GM12878 (cell line): ENCODE results near the gene SEC24D. TPM values are rescaled to one million over a fixed set of nuclear protein-coding genes. Genes with fewer than 3 reads are reported as not detected.

ENCODE experiments used
- ATAC-seq: fragments of 200-7000 bp; cut with Tn5 transposase; 3 replicates; pipeline ENCODE4 v1.9.1; 2020; ENCODE audit warnings: mild to moderate bottlenecking, moderate library complexity
- BruUV-seq: library from RNA; stranded (reverse); fragments of 400-500 nt; replicated peaks from 2 replicates; lab custom pipeline; 2021; lab: Mats Ljungman, UMichigan
- CTCF ChIA-PET: fragments of 300-600 bp; sonication (Branson Sonifier 250); formaldehyde crosslinking; extraction: SDS; loops from one replicate; lab custom pipeline; 2021; ENCODE audit warnings: inconsistent platforms; lab: Yijun Ruan, JAX
- POLR2A ChIA-PET: fragments of 350-600 bp; formaldehyde crosslinking; extraction: SDS; loops from one replicate; lab custom pipeline; 2021; ENCODE audit warnings: inconsistent platforms; lab: Charles Lee
- RAD21 ChIA-PET: fragments of 300-600 bp; sonication (Branson Sonifier 250); formaldehyde crosslinking; loops from one replicate; lab custom pipeline; 2023; ENCODE audit warnings: antibody characterized with exemption; ENCODE audit not compliant: unreplicated experiment; lab: Charles Lee
- SMC1A ChIA-PET: fragments of 300-600 bp; sonication (Branson Sonifier 250); formaldehyde crosslinking; loops from one replicate; lab custom pipeline; 2023; ENCODE audit not compliant: unreplicated experiment, uncharacterized antibody; lab: Charles Lee
- DNase-seq: peaks from one replicate; pipeline ENCODE4 v3.0.0-alpha.2; 2011; ENCODE audit warnings: low read depth, low spot score
- FAIRE-seq: peaks from 3 replicates; lab custom pipeline; 2011; peaks lifted over from hg19 to GRCh38; lab: Jason Lieb, UNC
- H2AFZ ChIP-seq: 2 replicates; pipeline ENCODE4 v1.6.0; 2011; ENCODE audit warnings: low read depth, low read length, control low read depth; ENCODE audit not compliant: control insufficient read depth
- H3K27ac ChIP-seq: 2 replicates; pipeline ENCODE4 v1.5.1; 2011; ENCODE audit warnings: control low read depth; ENCODE audit not compliant: control insufficient read depth, insufficient read depth
- H3K27me3 ChIP-seq, 2 experiments: replicated peaks in 1 of 2; 2 replicates each; pipeline versions ENCODE4 v1.6.0 to v1.6.1; 2011; ENCODE audit warnings: low read length in 1 of 2; ENCODE audit not compliant: control insufficient read depth in 2 of 2, insufficient read depth in 2 of 2
- H3K36me3 ChIP-seq, 2 experiments: 2 replicates each; pipeline ENCODE4 v1.5.1; 2011; ENCODE audit warnings: low read length in 1 of 2; ENCODE audit not compliant: control insufficient read depth in 2 of 2, insufficient read depth in 2 of 2
- H3K4me1 ChIP-seq: 2 replicates; pipeline ENCODE4 v1.6.1; 2011; ENCODE audit warnings: mild to moderate bottlenecking, low read length, moderate library complexity, mixed read lengths; ENCODE audit not compliant: control insufficient read depth, insufficient read depth
- H3K4me2 ChIP-seq: 2 replicates; pipeline ENCODE4 v1.6.0; 2011; ENCODE audit warnings: control low read depth; ENCODE audit not compliant: control insufficient read depth, insufficient read depth
- H3K4me3 ChIP-seq: fragments of 200-600 bp; sonication (generic); 2 replicates; pipeline ENCODE4 v1.5.1; 2016
- H3K79me2 ChIP-seq: 2 replicates; pipeline ENCODE4 v1.6.0; 2011; ENCODE audit warnings: low read length; ENCODE audit not compliant: control insufficient read depth, insufficient read depth
- H3K9ac ChIP-seq: 2 replicates; pipeline ENCODE4 v1.8.0; 2011; ENCODE audit warnings: low read length, control low read depth, mixed read lengths; ENCODE audit not compliant: control insufficient read depth, insufficient read depth
- H3K9me3 ChIP-seq: replicated peaks from 3 replicates; pipeline ENCODE4 v1.5.1; 2011; ENCODE audit warnings: mild to moderate bottlenecking, low read length; ENCODE audit not compliant: control insufficient read depth, insufficient read depth
- H4K20me1 ChIP-seq: 2 replicates; pipeline ENCODE4 v1.6.0; 2011; ENCODE audit not compliant: control insufficient read depth, insufficient read depth
- CTCF ChIP-seq, 3 experiments: IDR thresholded peaks in 2 of 3; conservative IDR thresholded peaks in 1 of 3; 2 replicates each; pipeline ENCODE4 v1.5.1; 2011; ENCODE audit warnings: low read depth in 3 of 3, low read length in 3 of 3, mild to moderate bottlenecking in 3 of 3, control low read depth in 2 of 3, moderate library complexity in 2 of 3, inconsistent platforms in 1 of 3, mixed read lengths in 1 of 3; ENCODE audit not compliant: control insufficient read depth in 2 of 3, insufficient read depth in 1 of 3; ENCODE audit errors: extremely low read depth in 1 of 3
- HCFC1 ChIP-seq: fragments of 150-350 bp; IDR thresholded peaks from 2 replicates; pipeline ENCODE4 v1.6.1; 2014; ENCODE audit warnings: low read length
- NFIC ChIP-seq: IDR thresholded peaks from 2 replicates; pipeline ENCODE4 v1.6.1; 2012; ENCODE audit warnings: low read depth, mild to moderate bottlenecking, inconsistent platforms, low read length, moderate library complexity
- SMAD5 ChIP-seq: IDR thresholded peaks from 2 replicates; pipeline ENCODE4 v1.6.1; 2016; ENCODE audit warnings: antibody characterized with exemption, low read depth
- SUPT20H ChIP-seq: IDR thresholded peaks from 2 replicates; pipeline ENCODE4 v1.6.1; 2011; ENCODE audit warnings: low read depth, mild to moderate bottlenecking, low read length, moderate library complexity, borderline replicate concordance; ENCODE audit not compliant: control insufficient read depth
- WGBS: methylation state at CpG from one replicate; pipeline ENCODE4 v1.1.6; 2016; ENCODE audit warnings: low lambda C conversion rate; ENCODE audit not compliant: insufficient replicate concordance, insufficient coverage; ENCODE audit errors: missing lambda C conversion rate; 5-methylcytosine and 5-hydroxymethylcytosine counted together
- in situ Hi-C: fragments of 300-500 bp; cut with MboI; formaldehyde crosslinking; loops from 9 replicates; pipeline ENCODE4 v1.14.3; 2018; ENCODE audit warnings: mixed read lengths
- intact Hi-C: fragments of 100-400 bp; cut with micrococcal nuclease; formaldehyde crosslinking; loops from one replicate; pipeline ENCODE4 v1.14.2; 2022; ENCODE audit not compliant: unreplicated experiment
- polyA plus RNA-seq, 11 experiments: library from polyadenylated mRNA; depleted of rRNA in 4 of 11; unstranded in 6 of 11; stranded (reverse) in 5 of 11; fragments of >200 nt; fragmentation: Nextera tagmentation in 4 of 11; fragmentation: Illumina TruSeq in 1 of 11; extraction: Ambion mirVana in 4 of 11; extraction: Trizol in 1 of 11; gene quantifications; 1 replicate in 1 of 11; 2 replicates in 10 of 11; pipeline versions ENCODE4 v1.2.1 to v1.2.3, GENCODE V29; 2011 to 2016; ENCODE audit warnings: inconsistent platforms in 2 of 11, missing spikeins in 2 of 11, low read depth in 1 of 11
- total RNA-seq, 4 experiments: library from RNA; depleted of rRNA in 3 of 4; stranded (reverse); fragments of >200 nt in 3 of 4; fragmentation: Illumina TruSeq in 1 of 4; extraction: Trizol in 1 of 4; gene quantifications; 2 replicates each; pipeline versions ENCODE4 v1.2.1 to v1.2.3, GENCODE V29; 2013 to 2021

SEC24D gene
- total and polyA plus RNA-seq, 10 of the 15 experiments (the other 5 are each of a cell fraction or from before 2014, with no cell fraction given): 12.8 to 61.9 (median 25.6) TPM

GRCh38 chr4:118883861-118884260, 47.9 kb upstream of the SEC24D start:
- ChIA-PET SMC1A (interaction anchor here (1.3 to 1.7 kb wide), 2 partner anchors 10 to 90 kb away, joined by 3 to 4 read pairs; no protein-coding TSS in a partner anchor), RAD21 (interaction anchor here (0.7 to 1.1 kb wide), 2 partner anchors 13 to 147 kb away, joined by 3 to 5 read pairs; no protein-coding TSS in a partner anchor), POLR2A (no interaction called here), CTCF (interaction anchor here (0.6 to 11.9 kb wide), 4 partner anchors 8 to 143 kb away, joined by 3 to 121 read pairs (median 4); no protein-coding TSS in a partner anchor)
- Histone ChIP-seq H3K36me3 (no peaks in the 10 kb centered on the region), H3K27ac (no peak overlapping the region), H3K27me3 (peaks cover 0 to 8% of the 10 kb centered on the region in 2 experiments; a peak in 2 of 4 replicates), H3K4me3 (no peak overlapping the region), H4K20me1 (no peaks in the 10 kb centered on the region), H3K79me2 (no peaks in the 10 kb centered on the region), H3K9me3 (no peaks in the 10 kb centered on the region), H3K4me2 (no peak overlapping the region), H3K9ac (no peak overlapping the region), H2AFZ (no peak overlapping the region), H3K4me1 (no peaks in the 10 kb centered on the region)
- intact Hi-C loops (no loop called here), in situ Hi-C loops (loop anchor here (5.0 kb wide), 1 partner anchor 112 kb away; no protein-coding TSS in a partner anchor)
- DNase-seq (no peak), FAIRE-seq (no peak), ATAC-seq (peak; percentile 64; the same call in 2 of the 3 replicates)
- BruUV-seq: no TSS peak
- 25% methylated on average over 1 of the region's 1 CpG for WGBS
- TF ChIP-seq CTCF (IDR thresholded peaks at IDR 0.05 in 2 of 3, conservative IDR thresholded peaks at IDR 0.05 in 1 of 3; ENCODE audit: control insufficient read depth in 2 of 3, extremely low read depth in 1 of 3, insufficient read depth in 1 of 3, low read depth in 3 of 3, low read length in 3 of 3) (peak in 2 of 3 experiments; percentile 9; a peak in 1 of 6 replicates), HCFC1 (no peak)

- no peak for TF ChIP-seq SMAD5
- TF ChIP-seq NFIC: no peak
- TF ChIP-seq SUPT20H: no peak
- Histone ChIP-seq H3K4me2 (no peak overlapping the region), H2AFZ (no peak overlapping the region), H3K9ac (no peak overlapping the region), H3K9me3 (no peaks in the 10 kb centered on the region; the same call in 2 of the 3 replicates), H3K4me3 (no peak overlapping the region), H3K4me1 (no peaks in the 10 kb centered on the region), H3K36me3 (no peaks in the 10 kb centered on the region), H3K79me2 (no peaks in the 10 kb centered on the region), H3K27me3 (no peaks in the 10 kb centered on the region), H3K27ac (no peak overlapping the region), H4K20me1 (no peaks in the 10 kb centered on the region)
- 65% methylated on average over 12 of the region's 12 CpGs for WGBS
- RAD21 ChIA-PET: no interaction called here
- DNase-seq: no peak
- in situ Hi-C loops (loop anchor here (5.0 kb wide), 1 partner anchor 109 kb away; no protein-coding TSS in a partner anchor), intact Hi-C loops (no loop called here)
- no peak for ATAC-seq
- SMC1A ChIA-PET: no interaction called here
- CTCF ChIA-PET: interaction anchor here (11.9 kb wide), 1 partner anchor 108 kb away, joined by 121 read pairs; no protein-coding TSS in a partner anchor
- BruUV-seq: no TSS peak
- FAIRE-seq: no peak
- POLR2A ChIA-PET: no interaction called here
Observed at GRCh38 chr4:118881512-118882146, 45.7 kb upstream of the SEC24D start.
